Gastrocnemius medialis (tissue), 4 donors: ENCODE results near the gene BORCS6. TPM values are rescaled to one million over a fixed set of nuclear protein-coding genes. Genes with fewer than 3 reads are reported as not detected.

Source experiments
- ATAC-seq, 2 donors: fragments of 150-250 bp; one replicate each; pipeline ENCODE4 v1.9.1; 2016
- DNase-seq, 2 donors: peaks; one replicate each; pipeline ENCODE4 v3.0.0-alpha.2; 2019
- H3K27ac ChIP-seq, 4 donors: fragments of 200-600 bp; sonication (generic); 1 replicate in 1 of 4; 2 replicates in 3 of 4; pipeline ENCODE4 v1.5.1; 2016 to 2018; ENCODE audit warnings: mild to moderate bottlenecking in 2 of 4, moderate library complexity in 1 of 4
- H3K27me3 ChIP-seq, 3 donors: fragments of 200-600 bp; sonication (generic) in 2 of 3; 1 replicate in 1 of 3; 2 replicates in 2 of 3; pipeline versions ENCODE4 v1.5.1 to v1.6.0; 2016 to 2019; ENCODE audit warnings: mild to moderate bottlenecking in 1 of 3, moderate library complexity in 1 of 3
- H3K36me3 ChIP-seq, 2 donors: fragments of 200-600 bp; sonication (generic) in 1 of 2; one replicate each; pipeline ENCODE4 v1.5.1; 2017 to 2018
- H3K4me1 ChIP-seq, 2 donors: fragments of 200-600 bp; sonication (generic) in 1 of 2; one replicate each; pipeline ENCODE4 v1.5.1; 2016 to 2017; ENCODE audit warnings: mild to moderate bottlenecking in 2 of 2
- H3K4me3 ChIP-seq, 4 donors: fragments of 200-600 bp; sonication (generic) in 3 of 4; 1 replicate in 1 of 4; 2 replicates in 3 of 4; pipeline ENCODE4 v1.5.1; 2016 to 2019; ENCODE audit warnings: mild to moderate bottlenecking in 2 of 4
- H3K9me3 ChIP-seq, 3 donors: fragments of 200-600 bp; sonication (generic) in 2 of 3; 1 replicate in 1 of 3; 2 replicates in 2 of 3; pipeline ENCODE4 v1.5.1; 2016 to 2019
- CTCF ChIP-seq, 5 experiments: fragments of 450-650 bp in 3 of 5; fragments of 200-600 bp in 2 of 5; sonication (generic) in 2 of 5; IDR thresholded peaks in 4 of 5; conservative IDR thresholded peaks in 1 of 5; 1 replicate in 4 of 5; 2 replicates in 1 of 5; pipeline ENCODE4 v1.5.1; 2016 to 2019; ENCODE audit warnings: antibody characterized with exemption in 5 of 5, mild to moderate bottlenecking in 3 of 5, moderate library complexity in 3 of 5
- POLR2A ChIP-seq, 2 donors: fragments of 450-650 bp; IDR thresholded peaks; one replicate each; pipeline ENCODE4 v1.6.1; 2017; ENCODE audit warnings: antibody characterized with exemption in 2 of 2, mild to moderate bottlenecking in 2 of 2, moderate library complexity in 2 of 2
- in situ Hi-C, 4 donors: fragments of 200-750 bp; cut with MboI; loops; one replicate each; pipeline versions ENCODE4 v1.15.0 to v1.8.0; 2017; ENCODE audit warnings: low sequenced_read_pairs in 4 of 4
- intact Hi-C: fragments of 100-400 bp; cut with DNase I; formaldehyde crosslinking; loops from one replicate; pipeline ENCODE4 v1.15.1; 2023; ENCODE audit warnings: low total_unique reads
- total RNA-seq, 4 donors: library from RNA; depleted of rRNA; stranded (reverse); fragments of >200 nt; gene quantifications; one replicate each; pipeline versions ENCODE4 v1.1.0 to v1.2.3, GENCODE V29; 2016

Gene BORCS6
- total RNA-seq, 4 donors from 2014 or later: 16.2 to 34.5 (median 26.2) TPM

- DNase-seq (no peak), ATAC-seq (no peak)
- Histone ChIP-seq H3K27ac (no peak overlapping the region), H3K4me3 (no peak overlapping the region), H3K9me3 (no peaks in the 10 kb centered on the region), H3K4me1 (no peaks in the 10 kb centered on the region), H3K36me3 (peaks cover 0 to 97% of the 10 kb centered on the region in 2 donors), H3K27me3 (no peaks in the 10 kb centered on the region)
- in situ Hi-C loops: no loop called here
- no peak for TF ChIP-seq POLR2A (IDR thresholded peaks at IDR 0.05)
- no peak for TF ChIP-seq CTCF (IDR thresholded peaks at IDR 0.05 in 4 of 5, conservative IDR thresholded peaks at IDR 0.05 in 1 of 5)
- intact Hi-C loops: no loop called here
Measured at GRCh38 chr17:8234361-8235270, 44.6 kb upstream of the BORCS6 start.

GRCh38 chr17:8231701-8232100 is 41.7 kb upstream of the BORCS6 start:
- Histone ChIP-seq H3K9me3 (no peaks in the 10 kb centered on the region), H3K27ac (no peak overlapping the region), H3K36me3 (peaks cover 0 to 92% of the 10 kb centered on the region in 2 donors), H3K4me1 (no peaks in the 10 kb centered on the region), H3K4me3 (no peak overlapping the region), H3K27me3 (no peaks in the 10 kb centered on the region)
- intact Hi-C loops: no loop called here
- ATAC-seq (no peak), DNase-seq (no peak)
- in situ Hi-C loops: no loop called here
- TF ChIP-seq CTCF (IDR thresholded peaks at IDR 0.05 in 4 of 5, conservative IDR thresholded peaks at IDR 0.05 in 1 of 5): no peak
- no peak for TF ChIP-seq POLR2A (IDR thresholded peaks at IDR 0.05)

GRCh38 chr17:8227238-8227581 is 37.2 kb upstream of the BORCS6 start:
- ATAC-seq (no peak), DNase-seq (no peak)
- Histone ChIP-seq H3K4me3 (peak overlapping the region in 2 of 4 donors; percentile 8 to 36), H3K9me3 (no peaks in the 10 kb centered on the region), H3K27me3 (no peaks in the 10 kb centered on the region), H3K36me3 (peaks cover 0 to 47% of the 10 kb centered on the region in 2 donors), H3K27ac (peak overlapping the region; percentile 58 to 74 (median 62)), H3K4me1 (peaks cover 11% of the 10 kb centered on the region in 2 donors)
- TF ChIP-seq POLR2A (IDR thresholded peaks at IDR 0.05): no peak
- no peak for TF ChIP-seq CTCF (IDR thresholded peaks at IDR 0.05 in 4 of 5, conservative IDR thresholded peaks at IDR 0.05 in 1 of 5)
- in situ Hi-C loops (loop anchor here in 1 of 4 donors (10.0 kb wide), 1 partner anchor 68 kb away; the partner anchor contains the start of gene SLC25A35), intact Hi-C loops (no loop called here)

- peak; percentile 53 to 78 for DNase-seq
- H3K9me3 ChIP-seq: no peaks in the 10 kb centered on the region
- peaks cover 11% of the 10 kb centered on the region in 2 donors for H3K4me1 ChIP-seq
- H3K4me3 ChIP-seq: peak overlapping the region; percentile 8 to 36 (median 22)
- no peaks in the 10 kb centered on the region for H3K27me3 ChIP-seq
- H3K36me3 ChIP-seq: peaks cover 0 to 42% of the 10 kb centered on the region in 2 donors
- in situ Hi-C loops (loop anchor here in 1 of 4 donors (10.0 kb wide), 1 partner anchor 68 kb away; the partner anchor contains the start of gene SLC25A35), intact Hi-C loops (no loop called here)
- ATAC-seq: peak in 1 of 2 donors; percentile 4
- no peak for TF ChIP-seq CTCF (IDR thresholded peaks at IDR 0.05 in 4 of 5, conservative IDR thresholded peaks at IDR 0.05 in 1 of 5)
- TF ChIP-seq POLR2A (IDR thresholded peaks at IDR 0.05): no peak
- peak overlapping the region; percentile 58 to 74 (median 62) for H3K27ac ChIP-seq
Measured at GRCh38 chr17:8226536-8227237, 36.7 kb upstream of the BORCS6 start.
